Activated CD8-positive, alpha-beta memory T cell treated with anti-CD3 and anti-CD28 coated beads for 24 hours (primary cell): ENCODE data around the gene PLET1.

Experiments used
- DNase-seq: peaks from one replicate; pipeline ENCODE4 v3.0.0-alpha.2; 2020

The PLET1 gene, protein sequence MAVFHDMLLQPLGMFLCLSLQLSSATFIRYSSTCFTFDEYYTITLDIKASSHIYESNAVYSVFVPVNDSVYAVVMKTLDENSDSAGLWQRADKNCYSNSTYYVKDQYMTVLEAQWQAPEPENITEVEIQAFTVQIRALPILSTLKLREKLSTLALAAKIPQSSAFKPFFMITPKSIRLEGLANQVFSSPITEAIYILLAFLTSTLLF

DNA sequence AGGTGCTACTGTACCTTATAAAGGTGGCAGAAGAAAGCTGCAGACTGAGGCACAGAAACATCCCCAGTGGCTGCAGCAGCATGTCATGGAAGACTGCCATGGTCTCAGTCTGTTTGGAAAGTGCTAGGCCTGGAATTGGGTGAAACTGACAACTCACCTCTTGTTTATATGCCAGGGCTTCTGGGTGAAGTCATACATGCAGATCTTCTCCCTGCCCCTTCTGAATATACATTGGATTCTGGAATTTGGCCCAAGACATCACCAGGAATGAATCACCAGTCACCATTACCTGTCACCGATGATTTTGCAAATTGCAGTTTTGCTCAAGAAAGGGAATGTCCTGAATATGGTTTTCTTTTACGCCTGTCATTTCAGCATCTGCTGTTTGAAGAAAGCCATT, at the start of gene PLET1:
Gene PLET1 (minus strand): TSS at position 371 of the 400 bp plus-strand sequence. CDS start 271 bp downstream, at position 100.
- no peak for DNase-seq

DNA sequence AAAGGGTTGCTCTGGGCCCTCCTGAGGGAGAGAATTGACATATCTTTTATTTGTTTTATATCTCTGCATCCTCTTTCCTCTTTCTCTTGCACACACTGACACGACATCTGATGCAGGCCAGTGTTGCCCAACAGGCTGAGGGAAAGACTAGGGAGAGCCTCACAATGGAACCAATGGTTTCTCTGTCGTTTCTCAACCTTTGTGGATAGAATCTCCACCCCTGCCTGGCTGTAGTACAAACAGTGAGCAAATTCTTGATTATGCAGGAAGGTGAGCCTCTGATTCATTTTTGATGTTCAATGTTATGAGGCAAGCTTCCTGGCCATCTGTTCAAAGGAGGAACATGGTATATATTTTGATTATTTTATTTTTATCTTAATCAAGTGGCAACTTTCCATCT, 49.8 kb upstream of the PLET1 start:
- DNase-seq, result no peak

DNA sequence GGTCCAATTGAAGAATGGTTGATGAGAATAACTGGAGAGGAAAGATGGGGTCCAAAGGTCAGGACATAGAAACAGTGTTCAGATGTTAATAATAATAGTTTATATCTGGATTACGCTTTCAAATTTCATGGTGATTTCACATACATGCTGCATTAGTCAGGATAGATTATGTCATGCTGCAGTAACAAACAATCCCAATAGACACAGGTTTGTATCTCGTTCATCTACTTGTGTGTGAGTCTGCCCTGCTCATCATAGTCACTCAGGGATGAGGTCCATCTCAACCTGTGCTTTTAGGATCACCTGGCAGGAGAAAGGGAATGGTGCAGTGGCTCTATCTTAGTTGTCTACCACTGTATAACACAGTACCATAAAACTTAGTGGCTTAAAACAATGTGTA, 48.0 kb upstream of the PLET1 start:
- no peak for DNase-seq

DNA sequence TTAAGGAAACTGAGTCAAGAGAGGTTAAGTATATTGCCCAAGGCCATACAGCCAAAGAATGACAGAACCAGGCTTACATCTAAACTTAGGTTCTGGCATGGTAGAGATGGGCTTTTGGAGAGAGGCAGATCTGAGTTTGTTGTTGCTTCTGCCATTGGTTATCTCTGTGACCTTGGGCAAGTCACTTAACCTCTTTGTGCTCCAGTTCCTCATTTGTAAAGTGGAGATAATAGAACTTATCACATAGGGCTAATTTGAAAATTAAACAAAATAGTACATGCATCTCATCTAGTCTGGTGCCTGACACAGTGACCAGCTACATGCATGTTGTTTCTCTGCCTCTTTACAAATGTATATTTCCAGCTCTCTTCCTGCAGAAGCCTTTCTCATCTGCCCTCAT, 47.0 kb upstream of the PLET1 start:
- no peak for DNase-seq

DNA sequence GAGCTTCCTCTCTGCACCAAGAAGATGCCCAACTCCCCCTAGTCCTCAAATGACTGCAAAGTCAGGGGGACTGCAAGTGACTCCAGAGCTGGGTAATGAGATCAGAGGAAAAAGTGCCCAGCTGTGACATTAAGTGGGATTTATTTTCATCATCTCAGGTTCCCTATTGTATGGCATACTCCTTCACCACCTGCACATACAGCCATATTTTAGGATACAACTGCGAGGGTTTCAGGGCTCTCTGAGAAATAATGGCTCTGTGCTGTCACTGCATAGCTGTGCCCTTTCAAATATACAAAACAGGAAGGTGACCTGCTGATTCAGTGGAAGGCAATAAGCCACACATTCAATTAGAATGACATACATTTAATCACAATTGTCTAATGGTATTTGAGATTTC, 45.6 kb upstream of the PLET1 start:
- DNase-seq, result no peak

DNA sequence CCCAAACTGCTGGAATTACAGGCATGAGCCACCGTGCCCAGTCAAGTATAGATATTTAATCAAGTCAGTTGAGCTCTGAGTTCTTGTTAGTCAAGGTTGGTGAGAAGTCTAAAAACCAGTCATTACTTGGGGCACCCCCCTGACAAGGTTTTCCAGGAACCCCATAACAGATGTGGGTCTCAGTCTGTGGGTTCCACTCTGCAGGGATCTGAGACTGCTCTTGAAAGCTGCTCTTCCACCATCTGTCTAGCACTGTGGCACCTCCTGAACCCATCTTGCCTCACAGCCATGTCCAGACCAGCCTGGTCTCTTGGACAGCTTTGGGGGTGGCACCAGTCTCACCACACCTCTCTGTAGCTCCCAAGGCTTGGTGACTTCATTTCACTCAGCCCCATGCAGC, 44.3 kb upstream of the PLET1 start:
- no peak for DNase-seq

DNA sequence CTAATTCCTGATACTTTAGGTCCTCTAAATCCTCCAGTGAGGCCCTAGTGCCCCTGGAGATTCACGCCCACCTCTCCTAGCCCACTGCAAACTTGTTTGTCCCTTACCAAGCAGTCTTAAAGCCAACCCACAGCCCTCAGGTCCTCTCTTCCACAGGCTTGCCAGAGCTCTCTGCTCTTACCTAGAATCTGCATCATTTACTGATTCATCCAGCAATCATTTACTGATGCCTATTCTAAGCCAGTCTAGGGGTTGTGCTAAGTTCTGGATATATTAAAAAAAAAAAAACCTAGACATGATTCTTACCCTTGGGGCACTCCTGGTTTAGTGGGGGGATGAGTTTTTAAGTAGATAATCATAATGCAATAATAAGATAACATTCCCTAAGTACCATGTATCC, 43.0 kb upstream of the PLET1 start:
- DNase-seq, result no peak

DNA sequence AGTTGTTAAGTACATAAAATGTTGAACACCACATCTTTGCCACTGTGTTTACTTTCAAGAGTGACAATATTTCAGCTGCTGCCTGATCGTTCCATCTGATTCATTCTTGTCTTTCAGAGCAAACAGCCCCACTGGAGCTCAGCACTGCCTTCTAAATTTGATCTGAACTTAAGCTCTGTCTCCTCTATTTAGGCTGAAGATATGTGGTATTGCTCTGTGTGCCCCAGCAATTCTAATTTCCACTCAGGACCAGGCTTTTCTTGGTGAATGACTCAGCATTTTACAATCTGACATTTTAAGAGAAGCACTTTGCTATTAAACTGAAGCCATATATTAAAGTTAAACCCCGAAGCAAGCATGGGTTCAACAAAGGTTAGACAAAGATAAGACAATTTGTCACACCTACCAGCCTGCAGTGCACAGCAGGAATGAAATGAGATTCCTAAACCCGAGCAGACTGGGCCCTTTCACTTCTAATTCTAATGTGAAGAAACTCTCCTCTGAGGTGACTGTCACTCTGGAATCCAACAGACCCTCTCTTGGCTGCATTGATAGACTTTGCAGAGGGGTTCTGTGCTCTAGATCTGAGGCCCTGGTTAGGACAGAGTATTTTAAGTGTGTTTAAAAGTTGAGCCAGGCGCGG, 41.7 kb upstream of the PLET1 start:
- DNase-seq, result no peak

DNA sequence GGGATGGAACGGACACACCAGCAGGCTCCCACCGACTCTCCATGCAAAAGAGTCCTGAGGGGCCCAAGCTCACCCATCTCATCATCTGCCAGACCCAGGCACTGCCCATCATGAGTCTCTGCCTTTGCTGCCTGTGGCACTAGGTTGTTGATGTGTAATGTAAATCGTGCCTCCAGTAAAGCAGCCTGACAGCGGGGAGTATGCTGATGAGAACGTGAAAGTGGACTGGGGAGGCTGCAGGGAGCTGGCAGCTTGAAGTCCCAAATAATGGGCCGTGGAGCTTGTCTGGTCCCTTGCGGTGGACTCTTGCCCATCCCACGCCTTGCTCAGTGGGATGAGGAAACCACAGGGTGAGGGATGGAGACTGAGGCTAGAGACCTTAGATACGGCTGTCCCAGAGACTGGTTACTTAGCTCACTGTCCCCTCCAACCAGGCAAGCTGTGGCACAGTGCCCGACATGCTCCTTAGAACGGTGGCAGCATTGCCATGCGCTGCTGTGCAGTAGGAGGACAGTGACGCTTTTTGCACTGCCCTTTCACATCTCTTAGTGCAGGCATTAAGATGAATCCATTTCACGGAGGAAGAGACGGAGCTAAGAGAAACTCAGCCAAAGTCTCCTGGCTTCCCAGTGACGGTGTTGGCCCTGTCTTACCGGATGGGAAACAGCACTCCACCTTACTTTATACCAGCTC, 39.6 kb upstream of the PLET1 start:
- no peak for DNase-seq

DNA sequence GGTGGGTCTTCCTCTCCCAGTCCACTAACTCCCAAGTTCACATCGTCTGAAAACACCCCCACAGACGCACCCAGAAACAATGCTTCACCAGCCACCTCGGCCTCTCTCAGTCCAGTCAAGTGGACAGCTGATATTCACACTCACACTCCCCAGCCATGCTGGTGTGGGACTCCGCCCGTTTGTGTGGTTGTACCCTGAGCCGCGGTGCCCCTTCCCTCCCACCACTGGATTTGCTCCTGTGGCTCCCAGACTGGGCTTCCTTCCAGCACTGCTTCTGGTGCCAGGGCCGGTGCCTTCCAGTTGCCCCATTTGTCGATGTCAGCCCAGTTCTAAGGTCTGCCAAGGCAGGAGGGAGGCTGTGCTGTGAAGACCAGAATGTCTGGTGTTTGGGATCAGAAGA, 37.9 kb upstream of the PLET1 start:
- no peak for DNase-seq

DNA sequence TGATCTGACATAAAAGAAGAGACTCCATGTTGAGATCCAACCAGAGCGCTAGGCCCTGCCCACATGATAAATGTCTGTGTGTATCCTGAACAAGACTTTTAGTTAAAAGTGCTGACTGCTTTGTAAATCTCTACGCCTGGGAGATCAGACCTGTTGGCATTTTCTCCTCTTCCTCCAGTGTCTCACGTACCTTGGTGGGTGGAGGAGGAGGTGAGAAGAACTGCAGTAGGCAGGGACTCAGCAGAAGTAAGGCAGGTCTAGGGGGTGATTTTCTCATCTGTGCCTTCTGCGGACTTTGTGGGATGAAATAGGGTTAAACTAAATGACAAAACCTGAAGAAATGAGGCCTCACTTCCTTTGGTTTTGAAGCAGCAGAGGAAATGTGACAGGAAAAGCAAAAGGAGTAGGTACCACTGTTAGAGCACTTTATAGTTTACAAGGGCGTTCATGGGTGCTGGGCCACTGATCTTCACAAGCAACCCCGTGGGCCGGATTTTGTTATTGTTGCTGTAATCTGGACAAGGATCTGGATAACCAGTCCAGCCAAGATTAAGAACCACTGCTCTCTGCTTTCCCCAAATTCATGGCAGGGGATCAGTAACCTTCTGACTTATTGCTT, 36.7 kb upstream of the PLET1 start:
- DNase-seq, result no peak

DNA sequence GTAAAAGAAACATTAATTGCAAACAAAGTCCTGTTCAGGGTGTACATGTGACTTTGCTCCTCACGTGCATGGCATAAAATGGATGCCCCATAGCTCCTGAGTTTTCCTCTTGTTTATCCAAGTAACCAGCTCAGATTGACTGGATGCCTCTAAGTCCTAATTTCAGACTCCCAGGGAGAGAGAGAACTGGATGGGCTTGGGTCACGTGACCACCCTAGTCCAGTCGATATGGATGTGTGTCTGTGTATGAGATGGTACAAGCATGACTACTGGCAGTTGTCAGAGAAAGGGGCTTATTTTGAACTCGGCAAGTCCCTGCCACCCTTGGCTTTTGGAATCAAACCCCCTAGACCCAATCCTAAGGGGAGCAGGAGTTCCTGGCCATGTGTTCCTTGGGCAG, 35.4 kb upstream of the PLET1 start:
- no peak for DNase-seq

DNA sequence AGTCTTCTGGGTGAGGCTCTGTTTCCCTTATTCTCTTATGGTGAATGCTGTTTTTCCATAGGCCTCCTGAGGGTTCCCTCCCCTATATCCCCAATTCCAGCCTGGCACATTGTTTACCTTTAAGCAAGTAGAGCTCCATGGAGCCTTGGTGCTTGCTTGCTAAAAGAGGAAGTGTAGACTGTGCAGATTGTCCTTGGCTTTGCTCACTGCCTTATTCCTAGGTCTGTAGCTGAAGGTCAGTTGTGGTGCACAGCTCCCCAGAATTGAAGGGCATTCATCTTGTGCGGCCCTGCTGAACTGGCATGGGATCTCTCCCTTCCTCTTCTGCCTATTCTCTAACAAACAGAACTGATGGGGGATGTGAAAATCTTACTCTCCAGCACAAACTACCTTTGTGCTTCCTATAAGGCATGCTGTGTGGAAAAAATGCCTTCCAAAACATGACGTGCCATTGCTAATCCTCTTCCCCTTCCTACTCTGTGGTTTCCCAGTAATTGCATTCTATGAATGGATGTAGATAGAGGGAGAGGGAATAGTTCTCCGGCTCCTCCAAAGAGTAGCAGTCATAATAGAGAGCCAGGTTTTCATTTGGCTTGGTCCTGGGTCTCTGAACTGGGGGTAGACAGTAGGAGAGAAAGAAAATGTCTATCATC, 34.2 kb upstream of the PLET1 start:
- DNase-seq, result no peak

DNA sequence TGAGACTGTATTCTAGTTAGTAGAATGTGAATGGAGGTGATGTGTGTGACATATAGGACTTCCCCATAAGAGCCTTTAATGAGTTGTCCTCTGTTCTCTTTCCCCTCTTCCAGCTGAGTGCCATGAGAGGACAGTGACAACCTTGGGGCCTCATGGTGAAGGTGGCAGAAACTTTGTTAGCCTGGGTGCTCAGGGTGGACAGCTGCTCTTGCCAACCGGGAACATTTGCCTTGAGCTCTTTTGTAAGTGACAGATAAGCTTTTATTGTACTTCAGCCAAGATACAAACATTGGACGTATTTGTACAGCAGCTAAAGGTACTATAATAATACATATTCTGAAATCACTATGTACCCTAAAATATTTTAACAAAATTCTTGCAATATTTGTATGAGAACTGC, 33.0 kb upstream of the PLET1 start:
- no peak for DNase-seq

DNA sequence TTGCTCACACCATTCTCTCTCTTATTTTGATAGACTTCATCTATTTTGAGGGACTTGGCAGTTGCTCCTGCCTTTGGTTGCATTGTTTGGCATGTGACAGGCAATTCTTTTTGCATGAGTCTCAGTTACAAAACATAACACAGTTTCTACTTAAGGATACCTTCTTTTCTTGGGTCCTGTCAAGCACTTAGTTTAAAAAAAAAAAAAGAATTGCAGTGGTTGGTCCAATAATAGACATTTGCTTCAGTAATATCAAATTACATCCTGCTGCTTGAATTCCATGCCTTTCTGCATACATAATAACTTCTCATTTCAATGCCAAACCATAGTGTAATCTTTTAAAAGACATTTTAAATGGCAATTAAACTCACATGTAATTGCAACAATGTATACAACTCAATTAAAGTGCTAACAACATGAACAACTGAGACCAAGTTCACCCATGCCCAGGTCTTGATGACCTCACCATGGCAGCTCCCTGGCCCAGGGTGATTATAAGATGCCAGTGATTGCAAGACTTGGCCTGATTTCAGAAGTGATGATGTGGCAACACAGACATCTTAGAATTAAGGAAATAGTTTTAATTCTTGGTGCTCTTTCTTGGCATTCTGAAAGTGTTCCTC, 32.2 kb upstream of the PLET1 start:
- no peak for DNase-seq

DNA sequence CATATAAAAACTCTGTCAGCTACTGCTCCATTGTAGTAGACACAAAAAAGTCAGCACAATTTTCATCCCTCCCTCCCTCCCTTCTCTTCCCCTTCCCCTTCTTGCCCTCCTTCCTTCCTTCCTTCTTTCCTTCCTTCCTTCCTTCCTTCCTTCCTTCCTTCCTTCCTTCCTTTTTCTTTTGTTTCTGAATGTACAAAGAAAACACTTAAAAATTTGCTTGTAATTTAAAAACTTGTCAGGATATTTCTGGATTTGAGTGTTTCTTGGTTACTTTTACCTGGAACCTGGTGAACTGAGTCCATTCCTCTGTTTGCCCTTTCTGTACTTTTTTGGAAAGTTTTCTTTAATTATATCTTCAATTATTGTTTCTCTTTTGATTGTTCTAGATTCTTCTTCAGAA, 31.5 kb upstream of the PLET1 start:
- DNase-seq, result no peak

DNA sequence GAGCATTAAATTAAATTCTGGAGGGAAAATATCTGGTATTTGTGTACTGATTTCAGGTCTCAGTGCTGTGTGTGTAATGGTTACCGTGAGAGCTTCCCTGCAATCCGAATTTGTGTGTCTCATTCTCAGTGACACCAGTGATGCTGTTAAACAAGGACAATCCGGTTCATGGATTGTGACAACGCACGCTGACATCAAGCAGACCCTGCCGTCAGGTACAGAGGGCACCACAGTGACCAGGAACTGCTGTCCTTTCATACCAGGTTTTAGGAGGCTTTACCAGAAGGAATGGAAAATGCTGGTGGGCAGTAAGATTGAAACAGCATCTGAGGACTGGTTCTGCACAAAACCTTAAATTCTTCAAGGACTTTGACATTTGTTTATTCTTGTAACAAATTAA, 30.5 kb upstream of the PLET1 start:
- no peak for DNase-seq

DNA sequence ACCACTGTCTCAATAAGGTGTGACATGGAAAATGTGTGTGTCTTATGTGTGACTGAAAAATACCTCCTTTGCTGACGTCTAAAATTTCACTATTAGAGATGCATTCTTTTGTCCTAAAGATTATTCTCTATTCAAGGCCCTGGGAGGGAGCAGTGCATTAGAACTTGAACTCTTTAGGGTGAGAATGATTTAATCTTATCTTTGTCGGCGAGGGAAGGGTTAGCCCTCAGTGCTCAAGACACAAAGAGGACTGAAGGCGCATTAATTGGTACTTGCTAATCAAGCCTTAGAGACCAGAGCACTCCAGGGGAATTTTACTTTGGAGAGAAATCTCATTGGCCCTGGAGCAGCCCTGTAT, 29.8 kb upstream of the PLET1 start:
- no peak for DNase-seq

DNA sequence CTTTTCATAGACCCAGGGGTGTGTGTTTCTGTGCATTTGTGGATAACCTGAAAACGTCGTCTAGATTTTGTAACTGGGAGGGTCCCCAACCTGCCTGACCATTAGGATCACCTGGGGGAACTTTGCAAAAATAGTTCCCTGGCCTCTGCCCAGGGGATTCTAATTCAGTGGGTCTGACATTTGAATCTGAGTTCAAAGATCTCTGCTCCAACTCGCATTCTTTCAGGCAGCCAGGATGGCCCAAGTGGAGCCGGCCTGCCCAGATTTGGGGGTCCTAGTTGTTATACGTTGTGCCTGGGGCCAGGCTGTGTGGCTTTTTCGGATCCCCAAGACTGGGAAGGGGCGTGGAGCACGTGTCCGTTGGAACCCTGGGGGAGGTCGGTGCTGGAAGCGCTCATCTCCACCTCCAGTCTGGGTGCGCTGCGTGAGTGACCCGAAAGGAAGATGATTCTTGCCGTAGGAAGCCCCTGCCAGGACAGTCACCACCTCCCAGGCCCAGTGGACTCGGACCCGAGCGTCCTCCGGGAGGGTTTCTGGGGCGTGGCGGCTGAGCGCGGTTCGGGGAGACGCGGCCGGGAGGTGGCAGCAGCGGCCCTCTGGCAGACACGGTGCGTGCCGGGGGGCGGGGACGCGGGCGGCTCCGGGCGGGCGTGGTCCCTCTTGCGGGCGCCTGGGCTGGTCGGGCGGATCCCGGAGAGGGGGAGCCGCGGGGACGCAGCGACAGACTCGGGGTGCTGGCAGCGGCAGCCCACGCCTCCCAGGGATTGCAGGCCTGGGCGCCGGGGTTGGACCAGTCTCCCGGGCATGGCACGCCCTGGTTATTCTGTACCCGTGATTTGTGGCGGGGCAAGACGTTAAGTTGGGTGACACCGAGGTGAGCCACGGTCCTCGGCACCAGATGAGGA, 29.2 kb upstream of the PLET1 start:
- peak; percentile 92 for DNase-seq

DNA sequence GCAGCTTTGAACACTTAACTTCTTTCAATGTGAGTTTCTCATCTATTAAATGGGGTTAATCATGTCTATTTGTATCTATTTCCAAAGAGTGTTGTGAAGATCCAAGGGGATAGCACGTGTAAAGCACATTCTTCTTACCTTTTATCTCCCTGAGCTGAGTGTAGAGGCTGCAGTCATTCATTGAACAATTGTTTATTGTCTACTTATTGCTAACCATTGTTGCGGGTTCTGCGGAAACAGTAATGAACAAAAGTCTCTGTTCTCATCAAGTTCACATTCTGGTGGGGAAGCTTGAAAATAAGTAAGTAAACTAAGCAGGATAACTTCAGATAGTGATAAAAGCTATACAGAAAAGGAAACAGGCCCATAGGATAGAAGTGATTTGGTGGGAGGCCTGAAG, 27.4 kb upstream of the PLET1 start:
- no peak for DNase-seq

DNA sequence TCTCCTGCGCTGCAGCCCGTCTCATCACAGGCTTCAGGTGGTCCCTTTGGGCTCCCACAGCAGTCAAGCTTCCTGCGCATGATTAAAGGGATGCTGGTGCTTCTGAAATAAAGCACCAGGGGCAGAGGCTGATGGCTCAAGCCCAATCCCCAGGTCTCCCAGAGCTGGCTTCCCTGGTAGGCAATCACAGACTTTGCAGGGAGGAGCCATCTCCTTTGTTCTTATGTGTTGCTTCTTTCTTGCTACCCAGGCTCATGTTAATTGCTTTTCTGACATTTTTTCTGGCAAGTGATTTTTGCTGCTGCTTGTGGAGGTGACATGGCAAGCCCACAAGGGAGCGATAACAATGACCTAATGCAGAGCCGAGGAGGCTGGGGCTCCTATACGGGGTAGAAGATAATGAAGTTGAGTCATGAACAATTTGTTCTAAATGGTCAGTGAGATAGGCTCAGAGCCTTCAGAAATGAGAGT, 25.2 kb upstream of the PLET1 start:
- no peak for DNase-seq

DNA sequence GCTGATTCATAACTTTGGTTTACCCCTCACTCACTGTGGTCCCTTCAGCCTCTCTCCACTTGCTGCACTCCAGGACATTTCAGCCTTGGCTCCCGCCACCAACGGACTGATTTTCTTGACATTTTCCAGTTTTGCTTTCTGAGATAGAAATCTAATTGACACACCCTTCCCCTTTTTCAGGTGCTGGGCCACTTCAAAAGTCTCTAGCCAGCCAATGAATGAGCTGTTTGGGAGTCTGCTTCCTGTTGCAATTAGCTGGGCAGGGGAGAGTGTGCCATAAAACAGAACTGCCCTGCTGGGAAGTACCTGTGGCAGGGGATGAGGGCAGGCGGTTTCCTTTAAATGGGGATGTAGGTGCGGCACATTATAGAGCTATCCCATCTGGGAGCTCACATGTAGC, 21.1 kb upstream of the PLET1 start:
- DNase-seq, result no peak
